Measurements from ENCODE around the gene ALOX5. TPM values are rescaled to one million over a fixed set of nuclear protein-coding genes. Genes with fewer than 3 reads are reported as not detected.

The ALOX5 gene
- polyA plus RNA-seq, 1 of the 3 experiments (the other 2 are of a cell fraction): not detected

DNA sequence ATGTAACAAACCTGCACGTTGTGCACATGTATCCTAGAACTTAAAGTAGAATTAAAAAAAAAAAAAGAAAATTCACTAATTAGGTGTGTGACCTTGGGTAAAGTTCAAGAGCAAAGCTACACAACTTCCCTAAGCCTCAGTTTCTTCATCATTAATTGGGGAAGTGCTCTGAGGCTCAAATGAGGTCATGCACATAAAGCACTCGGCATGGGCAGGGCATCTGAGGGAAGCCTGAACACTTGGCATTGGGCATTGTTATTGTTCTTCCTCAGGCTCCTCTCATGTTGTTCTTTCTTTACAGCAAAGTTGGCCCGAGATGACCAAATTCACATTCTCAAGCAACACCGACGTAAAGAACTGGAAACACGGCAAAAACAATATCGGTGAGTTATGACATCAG is 21.5 kb downstream of the ALOX5 start (continued):
- TF ChIP-seq, protein P1, sequence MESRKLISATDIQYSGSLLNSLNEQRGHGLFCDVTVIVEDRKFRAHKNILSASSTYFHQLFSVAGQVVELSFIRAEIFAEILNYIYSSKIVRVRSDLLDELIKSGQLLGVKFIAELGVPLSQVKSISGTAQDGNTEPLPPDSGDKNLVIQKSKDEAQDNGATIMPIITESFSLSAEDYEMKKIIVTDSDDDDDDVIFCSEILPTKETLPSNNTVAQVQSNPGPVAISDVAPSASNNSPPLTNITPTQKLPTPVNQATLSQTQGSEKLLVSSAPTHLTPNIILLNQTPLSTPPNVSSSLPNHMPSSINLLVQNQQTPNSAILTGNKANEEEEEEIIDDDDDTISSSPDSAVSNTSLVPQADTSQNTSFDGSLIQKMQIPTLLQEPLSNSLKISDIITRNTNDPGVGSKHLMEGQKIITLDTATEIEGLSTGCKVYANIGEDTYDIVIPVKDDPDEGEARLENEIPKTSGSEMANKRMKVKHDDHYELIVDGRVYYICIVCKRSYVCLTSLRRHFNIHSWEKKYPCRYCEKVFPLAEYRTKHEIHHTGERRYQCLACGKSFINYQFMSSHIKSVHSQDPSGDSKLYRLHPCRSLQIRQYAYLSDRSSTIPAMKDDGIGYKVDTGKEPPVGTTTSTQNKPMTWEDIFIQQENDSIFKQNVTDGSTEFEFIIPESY (IDR thresholded peaks at IDR 0.05; ENCODE audit: borderline replicate concordance, low read depth): no peak
- no peak for TF ChIP-seq SIN3A (IDR thresholded peaks at IDR 0.05; ENCODE audit: borderline replicate concordance, low read depth, low read length)
- TF ChIP-seq, protein P2, sequence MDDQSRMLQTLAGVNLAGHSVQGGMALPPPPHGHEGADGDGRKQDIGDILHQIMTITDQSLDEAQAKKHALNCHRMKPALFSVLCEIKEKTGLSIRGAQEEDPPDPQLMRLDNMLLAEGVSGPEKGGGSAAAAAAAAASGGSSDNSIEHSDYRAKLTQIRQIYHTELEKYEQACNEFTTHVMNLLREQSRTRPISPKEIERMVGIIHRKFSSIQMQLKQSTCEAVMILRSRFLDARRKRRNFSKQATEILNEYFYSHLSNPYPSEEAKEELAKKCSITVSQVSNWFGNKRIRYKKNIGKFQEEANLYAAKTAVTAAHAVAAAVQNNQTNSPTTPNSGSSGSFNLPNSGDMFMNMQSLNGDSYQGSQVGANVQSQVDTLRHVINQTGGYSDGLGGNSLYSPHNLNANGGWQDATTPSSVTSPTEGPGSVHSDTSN (IDR thresholded peaks at IDR 0.05): no peak
- TF ChIP-seq MXI1 (IDR thresholded peaks at IDR 0.05; ENCODE audit: low read depth, low read length): no peak
- no peak for TF ChIP-seq RXRA (IDR thresholded peaks at IDR 0.05; ENCODE audit: borderline replicate concordance, low read depth)
- TF ChIP-seq JUND (IDR thresholded peaks at IDR 0.05): no peak

DNA sequence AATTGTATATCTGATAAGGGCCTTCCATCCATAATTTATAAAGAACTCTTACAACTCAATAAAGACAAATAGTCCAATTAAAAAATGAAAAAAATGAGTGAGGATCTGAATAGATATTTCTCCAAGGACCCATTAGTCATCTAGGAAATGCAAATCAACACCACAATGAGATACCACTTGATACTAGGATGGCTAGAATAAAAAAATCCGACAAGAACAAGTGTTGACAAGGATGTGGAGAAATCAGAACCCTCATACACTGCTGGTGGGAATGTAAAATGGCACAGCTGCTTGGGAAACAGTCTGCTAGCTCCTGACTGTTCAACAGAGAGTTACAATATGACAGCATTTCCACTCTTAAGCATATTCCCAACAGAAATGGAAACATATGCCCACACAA is 24.6 kb downstream of the ALOX5 start:
- Histone ChIP-seq H3K9ac (no peak overlapping the region), H2AFZ (ENCODE audit: low read depth) (no peak overlapping the region), H3F3A (replicated peaks; ENCODE audit: insufficient read depth) (no peaks in the 10 kb centered on the region), H3K27ac (ENCODE audit: low read depth in 2 of 2, low read length in 1 of 2) (no peak overlapping the region), H3K4me2 (no peak overlapping the region), H3K4me3 (ENCODE audit: low read depth in 2 of 2, low read length in 1 of 2) (no peak overlapping the region), H3K4me1 (ENCODE audit: control insufficient read depth in 1 of 2, insufficient read depth in 2 of 2, low read depth in 1 of 2, low read length in 1 of 2) (no peaks in the 10 kb centered on the region), H3K36me3 (replicated peaks in 1 of 2; ENCODE audit: control insufficient read depth in 1 of 2, insufficient read depth in 2 of 2, low read length in 1 of 2) (no peaks in the 10 kb centered on the region), H3K9me3 (no peaks in the 10 kb centered on the region), H3K27me3 (ENCODE audit: insufficient read depth) (peaks cover 15% of the 10 kb centered on the region; the same call in 1 of the 2 replicates), H4K20me1 (ENCODE audit: insufficient read depth) (no peaks in the 10 kb centered on the region), H3K9me2 (no peaks in the 10 kb centered on the region), H3K79me2 (ENCODE audit: insufficient read depth) (no peaks in the 10 kb centered on the region)
- CTCF ChIA-PET: no interaction called here
- DNase-seq: no peak
- TF ChIP-seq GATA2 (CRISPR knock-in tag; IDR thresholded peaks at IDR 0.05) (no peak), GABPA (IDR thresholded peaks at IDR 0.05; ENCODE audit: low read depth) (no peak), POLR2AphosphoS5 (IDR thresholded peaks at IDR 0.05; ENCODE audit: low read depth, low read length) (no peak), RXRA (IDR thresholded peaks at IDR 0.05; ENCODE audit: borderline replicate concordance, low read depth) (no peak), SMC3 (IDR thresholded peaks at IDR 0.05; ENCODE audit: low read depth, low read length) (no peak), MXI1 (IDR thresholded peaks at IDR 0.05; ENCODE audit: low read depth, low read length) (no peak), JUND (IDR thresholded peaks at IDR 0.05) (no peak), FOSL2 (IDR thresholded peaks at IDR 0.05; ENCODE audit: borderline replicate concordance, low read depth) (no peak)
- TF ChIP-seq, protein P3, sequence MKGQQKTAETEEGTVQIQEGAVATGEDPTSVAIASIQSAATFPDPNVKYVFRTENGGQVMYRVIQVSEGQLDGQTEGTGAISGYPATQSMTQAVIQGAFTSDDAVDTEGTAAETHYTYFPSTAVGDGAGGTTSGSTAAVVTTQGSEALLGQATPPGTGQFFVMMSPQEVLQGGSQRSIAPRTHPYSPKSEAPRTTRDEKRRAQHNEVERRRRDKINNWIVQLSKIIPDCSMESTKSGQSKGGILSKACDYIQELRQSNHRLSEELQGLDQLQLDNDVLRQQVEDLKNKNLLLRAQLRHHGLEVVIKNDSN (IDR thresholded peaks at IDR 0.05; ENCODE audit: borderline replicate concordance, low read depth): no peak
- 0% methylated on average over 1 of the region's 1 CpG for WGBS (ENCODE audit: low lambda C conversion rate)
- POLR2A ChIA-PET: no interaction called here

DNA sequence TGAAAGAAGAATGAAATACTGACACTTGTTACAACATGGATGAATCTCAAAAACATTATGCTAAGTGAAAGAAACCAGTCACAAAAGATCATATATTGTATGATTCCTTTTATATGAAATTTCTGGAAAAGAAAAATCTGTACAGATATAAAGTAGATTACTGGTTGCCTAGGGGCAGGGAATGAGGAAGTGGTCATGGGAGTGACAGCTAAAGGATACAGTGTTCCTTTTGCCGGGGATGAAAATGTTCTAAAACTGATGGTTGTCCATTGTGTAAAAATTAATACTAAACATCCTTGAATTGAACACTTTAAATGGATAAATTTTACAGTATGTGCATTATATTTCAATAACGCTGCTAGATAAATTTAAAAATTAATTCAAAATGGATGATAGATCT is 25.1 kb downstream of the ALOX5 start:
- Histone ChIP-seq H3K9me2 (no peaks in the 10 kb centered on the region), H3K4me1 (ENCODE audit: control insufficient read depth in 1 of 2, insufficient read depth in 2 of 2, low read depth in 1 of 2, low read length in 1 of 2) (no peaks in the 10 kb centered on the region), H3K9me3 (no peaks in the 10 kb centered on the region), H3K79me2 (ENCODE audit: insufficient read depth) (no peaks in the 10 kb centered on the region), H3K27me3 (ENCODE audit: insufficient read depth) (peaks cover 20% of the 10 kb centered on the region; the same call in 1 of the 2 replicates), H3K9ac (no peak overlapping the region), H3K36me3 (replicated peaks in 1 of 2; ENCODE audit: control insufficient read depth in 1 of 2, insufficient read depth in 2 of 2, low read length in 1 of 2) (no peaks in the 10 kb centered on the region), H3F3A (replicated peaks; ENCODE audit: insufficient read depth) (no peaks in the 10 kb centered on the region), H4K20me1 (ENCODE audit: insufficient read depth) (no peaks in the 10 kb centered on the region), H3K27ac (ENCODE audit: low read depth in 2 of 2, low read length in 1 of 2) (no peak overlapping the region), H2AFZ (ENCODE audit: low read depth) (no peak overlapping the region), H3K4me3 (ENCODE audit: low read depth in 2 of 2, low read length in 1 of 2) (no peak overlapping the region), H3K4me2 (no peak overlapping the region)
- ChIA-PET POLR2A (no interaction called here), CTCF (no interaction called here)
- DNase-seq: no peak
- 6% methylated on average over 2 of the region's 2 CpGs for WGBS (ENCODE audit: low lambda C conversion rate)
- TF ChIP-seq RAD21 (IDR thresholded peaks at IDR 0.05; ENCODE audit: low read length): no peak
- no peak for TF ChIP-seq RXRA (IDR thresholded peaks at IDR 0.05; ENCODE audit: borderline replicate concordance, low read depth)
- TF ChIP-seq NFIC (IDR thresholded peaks at IDR 0.05; ENCODE audit: borderline replicate concordance): no peak
- TF ChIP-seq, protein P1 (IDR thresholded peaks at IDR 0.05; ENCODE audit: borderline replicate concordance, low read depth): no peak
- no peak for TF ChIP-seq CHD2 (IDR thresholded peaks at IDR 0.05; ENCODE audit: low read length, partially characterized antibody)
- TF ChIP-seq ELF1 (IDR thresholded peaks at IDR 0.05): no peak
- TF ChIP-seq TCF12 (IDR thresholded peaks at IDR 0.05): no peak
- TF ChIP-seq FOSL2 (IDR thresholded peaks at IDR 0.05; ENCODE audit: borderline replicate concordance, low read depth): no peak
- TF ChIP-seq NRF1 (IDR thresholded peaks at IDR 0.05; ENCODE audit: low read depth, low read length): no peak
- TF ChIP-seq TAF1 (IDR thresholded peaks at IDR 0.05; ENCODE audit: borderline replicate concordance, low read depth, low read length): no peak
- no peak for TF ChIP-seq TEAD4 (IDR thresholded peaks at IDR 0.05; ENCODE audit: borderline replicate concordance, insufficient read depth)
- no peak for TF ChIP-seq SMC3 (IDR thresholded peaks at IDR 0.05; ENCODE audit: low read depth, low read length)
- no peak for TF ChIP-seq RFX5 (IDR thresholded peaks at IDR 0.05; ENCODE audit: low read length)
- TF ChIP-seq, protein P4, sequence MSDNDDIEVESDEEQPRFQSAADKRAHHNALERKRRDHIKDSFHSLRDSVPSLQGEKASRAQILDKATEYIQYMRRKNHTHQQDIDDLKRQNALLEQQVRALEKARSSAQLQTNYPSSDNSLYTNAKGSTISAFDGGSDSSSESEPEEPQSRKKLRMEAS (IDR thresholded peaks at IDR 0.05; ENCODE audit: low read depth): no peak

Measured in SK-N-SH (cell line).